GM12801 (cell line): ENCODE measurements around the gene ENOX1.

ENCODE experiments used
- TF ChIP-seq, protein P1 (sequence below): IDR thresholded peaks from one replicate; pipeline ENCODE4 v1.5.1; 2011; ENCODE audit warnings: control low read depth; ENCODE audit not compliant: insufficient read length; ENCODE audit errors: extremely low read depth

ENOX1 gene

GRCh38 chr13:43489233-43489632, 297.5 kb downstream of the ENOX1 start:
- TF ChIP-seq, protein P1, sequence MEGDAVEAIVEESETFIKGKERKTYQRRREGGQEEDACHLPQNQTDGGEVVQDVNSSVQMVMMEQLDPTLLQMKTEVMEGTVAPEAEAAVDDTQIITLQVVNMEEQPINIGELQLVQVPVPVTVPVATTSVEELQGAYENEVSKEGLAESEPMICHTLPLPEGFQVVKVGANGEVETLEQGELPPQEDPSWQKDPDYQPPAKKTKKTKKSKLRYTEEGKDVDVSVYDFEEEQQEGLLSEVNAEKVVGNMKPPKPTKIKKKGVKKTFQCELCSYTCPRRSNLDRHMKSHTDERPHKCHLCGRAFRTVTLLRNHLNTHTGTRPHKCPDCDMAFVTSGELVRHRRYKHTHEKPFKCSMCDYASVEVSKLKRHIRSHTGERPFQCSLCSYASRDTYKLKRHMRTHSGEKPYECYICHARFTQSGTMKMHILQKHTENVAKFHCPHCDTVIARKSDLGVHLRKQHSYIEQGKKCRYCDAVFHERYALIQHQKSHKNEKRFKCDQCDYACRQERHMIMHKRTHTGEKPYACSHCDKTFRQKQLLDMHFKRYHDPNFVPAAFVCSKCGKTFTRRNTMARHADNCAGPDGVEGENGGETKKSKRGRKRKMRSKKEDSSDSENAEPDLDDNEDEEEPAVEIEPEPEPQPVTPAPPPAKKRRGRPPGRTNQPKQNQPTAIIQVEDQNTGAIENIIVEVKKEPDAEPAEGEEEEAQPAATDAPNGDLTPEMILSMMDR = no peak

DNA sequence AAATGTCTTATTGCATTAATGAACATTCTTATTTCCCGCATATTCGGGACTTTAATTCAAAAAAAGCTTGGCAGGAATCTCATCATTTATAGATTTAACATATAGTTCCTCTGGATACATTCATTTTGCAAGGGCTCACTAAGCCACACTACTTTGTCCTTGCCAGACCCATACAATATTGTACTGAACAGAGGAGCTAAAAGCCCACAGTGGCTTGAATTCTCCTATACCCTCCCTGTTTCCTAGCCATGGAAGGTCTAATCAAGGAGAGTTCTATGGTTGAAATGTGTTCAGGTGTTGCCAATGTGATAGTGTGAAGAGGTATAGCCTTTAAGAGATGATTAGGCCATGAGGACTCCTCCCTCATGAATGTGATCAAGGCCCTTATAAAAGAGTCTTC, 298.9 kb downstream of the ENOX1 start:
- TF ChIP-seq, protein P1 = no peak

DNA sequence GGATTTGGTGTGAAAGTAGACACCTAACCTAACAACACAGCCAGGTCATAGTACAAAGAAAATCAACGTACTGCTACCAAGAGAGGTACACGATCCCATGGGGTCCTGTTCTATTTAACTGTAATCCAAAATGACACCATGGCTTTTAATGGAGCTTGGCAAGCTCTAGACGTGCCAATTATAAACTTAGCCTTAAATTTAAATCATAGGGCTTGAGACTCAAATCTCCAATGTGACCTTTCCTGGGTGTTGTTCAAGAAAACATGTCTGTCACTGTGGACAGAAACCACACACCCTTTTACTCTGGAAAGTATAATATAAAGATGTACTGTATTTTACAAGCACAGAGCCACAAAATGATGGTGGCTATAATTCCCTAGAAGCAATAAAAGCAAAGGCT, 299.3 kb downstream of the ENOX1 start:
- TF ChIP-seq, protein P1 = no peak

DNA sequence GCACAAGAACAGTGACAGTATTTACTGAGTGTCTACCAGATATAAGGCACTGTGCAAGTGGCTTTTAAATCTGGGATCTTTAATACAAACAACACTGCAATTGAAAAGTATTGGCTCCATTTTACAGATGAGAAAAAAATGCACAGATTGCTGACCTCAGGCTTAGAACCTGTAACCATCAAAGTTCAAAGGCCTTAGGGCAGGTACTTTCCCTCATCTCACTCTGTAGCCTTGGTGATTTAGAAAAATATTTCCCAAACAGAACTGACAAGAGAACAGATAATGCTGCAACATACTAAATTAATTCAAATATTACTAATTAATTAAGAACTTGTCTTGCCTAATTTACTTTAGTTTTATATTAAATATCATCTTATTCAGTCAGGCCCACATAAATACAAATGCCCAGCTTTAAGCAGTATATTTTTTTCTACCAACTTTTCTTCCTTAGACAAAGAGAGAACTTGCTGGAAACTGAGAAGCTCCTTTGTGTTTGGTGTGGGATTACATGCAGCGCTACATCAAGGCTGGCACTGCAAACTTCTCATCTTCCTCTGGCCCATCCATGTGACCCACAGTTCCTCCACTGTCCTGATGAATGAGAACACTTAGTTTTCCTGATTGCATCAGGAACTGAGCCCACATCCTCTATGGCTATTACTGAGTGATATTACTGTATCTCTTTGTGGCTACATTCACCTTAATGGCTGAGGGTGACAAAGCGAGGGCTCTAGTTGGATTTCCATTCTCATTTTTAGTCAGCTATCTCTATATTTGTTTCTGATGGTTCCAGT, 302.1 kb downstream of the ENOX1 start:
- TF ChIP-seq, protein P1 = no peak

DNA sequence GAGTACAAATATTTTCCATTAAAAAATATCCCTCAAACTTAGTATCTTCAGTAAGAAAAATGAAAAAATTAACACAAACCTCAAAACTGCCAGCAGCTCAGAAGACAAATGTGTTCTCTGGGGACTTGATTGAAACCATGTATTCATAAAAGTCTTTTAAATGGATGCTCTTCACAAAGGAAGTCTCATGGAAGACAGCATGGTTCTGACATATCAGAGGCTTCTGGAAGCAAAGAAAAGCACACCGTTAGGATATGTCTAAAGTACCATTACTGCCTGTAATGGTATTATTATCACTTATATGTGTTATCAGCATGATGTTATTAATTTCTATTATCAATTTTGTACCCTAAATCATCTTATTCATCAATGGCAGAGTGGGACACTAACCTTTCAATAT, 302.8 kb downstream of the ENOX1 start:
- TF ChIP-seq, protein P1 = no peak

- TF ChIP-seq, protein P1 = no peak
Measured at GRCh38 chr13:43482641-43483040, 304.1 kb downstream of the ENOX1 start.

GRCh38 chr13:43482026-43482425, 304.7 kb downstream of the ENOX1 start:
- TF ChIP-seq, protein P1 = no peak
